Kidney epithelial cell (primary cell): ENCODE data around the gene KLC4. TPM values are rescaled to one million over a fixed set of nuclear protein-coding genes. Genes with fewer than 3 reads are reported as not detected.

Experiments used
- DNase-seq: peaks from one replicate; pipeline ENCODE4 v3.0.0-alpha.2; 2010; ENCODE audit warnings: low read depth
- H3K27me3 ChIP-seq: 2 replicates; pipeline ENCODE4 v1.6.0; 2011; ENCODE audit warnings: low read length; ENCODE audit not compliant: control insufficient read depth, insufficient read depth
- H3K36me3 ChIP-seq: 2 replicates; pipeline ENCODE4 v1.5.1; 2011; ENCODE audit warnings: low read length; ENCODE audit not compliant: control insufficient read depth, insufficient read depth
- H3K4me3 ChIP-seq: 2 replicates; pipeline ENCODE4 v1.5.1; 2011; ENCODE audit warnings: low read depth, mild to moderate bottlenecking, control low read depth, low read length
- total RNA-seq: library from RNA; depleted of rRNA; stranded (reverse); fragments of >200 nt; gene quantifications from 2 replicates; pipeline ENCODE4 v1.2.3, GENCODE V29; 2015
- TF ChIP-seq, protein P1 (sequence below): IDR thresholded peaks from 2 replicates; pipeline ENCODE4 v1.5.1; 2011; ENCODE audit warnings: mild to moderate bottlenecking, moderate library complexity, low read length, control low read depth, inconsistent platforms; ENCODE audit not compliant: insufficient read depth, poor library complexity, severe bottlenecking

KLC4 gene
- total RNA-seq, 1 donor from 2014 or later: 21.6 TPM

DNA sequence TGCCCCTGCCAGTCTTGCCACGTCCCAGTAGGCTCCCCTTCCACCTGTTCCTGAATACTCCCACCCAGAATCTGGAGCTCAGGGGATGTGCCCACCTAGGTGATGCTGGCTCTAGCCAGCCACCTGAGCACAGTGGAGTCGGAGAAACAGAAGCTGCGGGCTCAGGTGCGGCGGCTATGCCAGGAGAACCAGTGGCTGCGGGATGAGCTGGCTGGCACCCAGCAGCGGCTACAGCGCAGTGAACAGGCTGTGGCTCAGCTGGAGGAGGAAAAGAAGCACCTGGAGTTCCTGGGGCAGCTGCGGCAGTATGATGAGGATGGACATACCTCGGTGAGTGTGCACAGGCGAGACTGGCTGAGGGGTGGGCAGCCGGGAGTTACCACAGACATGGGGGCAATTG lies 3.4 kb downstream of the KLC4 start:
- Histone ChIP-seq H3K27me3 (no peaks in the 10 kb centered on the region), H3K4me3 (no peak overlapping the region), H3K36me3 (peaks cover 1% of the 10 kb centered on the region)
- DNase-seq: no peak
- TF ChIP-seq, protein P1, sequence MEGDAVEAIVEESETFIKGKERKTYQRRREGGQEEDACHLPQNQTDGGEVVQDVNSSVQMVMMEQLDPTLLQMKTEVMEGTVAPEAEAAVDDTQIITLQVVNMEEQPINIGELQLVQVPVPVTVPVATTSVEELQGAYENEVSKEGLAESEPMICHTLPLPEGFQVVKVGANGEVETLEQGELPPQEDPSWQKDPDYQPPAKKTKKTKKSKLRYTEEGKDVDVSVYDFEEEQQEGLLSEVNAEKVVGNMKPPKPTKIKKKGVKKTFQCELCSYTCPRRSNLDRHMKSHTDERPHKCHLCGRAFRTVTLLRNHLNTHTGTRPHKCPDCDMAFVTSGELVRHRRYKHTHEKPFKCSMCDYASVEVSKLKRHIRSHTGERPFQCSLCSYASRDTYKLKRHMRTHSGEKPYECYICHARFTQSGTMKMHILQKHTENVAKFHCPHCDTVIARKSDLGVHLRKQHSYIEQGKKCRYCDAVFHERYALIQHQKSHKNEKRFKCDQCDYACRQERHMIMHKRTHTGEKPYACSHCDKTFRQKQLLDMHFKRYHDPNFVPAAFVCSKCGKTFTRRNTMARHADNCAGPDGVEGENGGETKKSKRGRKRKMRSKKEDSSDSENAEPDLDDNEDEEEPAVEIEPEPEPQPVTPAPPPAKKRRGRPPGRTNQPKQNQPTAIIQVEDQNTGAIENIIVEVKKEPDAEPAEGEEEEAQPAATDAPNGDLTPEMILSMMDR: no peak

GRCh38 chr6:43070028-43070632 lies 10.7 kb downstream of the KLC4 start:
- H3K27me3 ChIP-seq: no peaks in the 10 kb centered on the region
- H3K4me3 ChIP-seq: no peak overlapping the region
- TF ChIP-seq, protein P1: peak; percentile 65
- no peak for DNase-seq
- H3K36me3 ChIP-seq: peaks cover 1% of the 10 kb centered on the region

DNA sequence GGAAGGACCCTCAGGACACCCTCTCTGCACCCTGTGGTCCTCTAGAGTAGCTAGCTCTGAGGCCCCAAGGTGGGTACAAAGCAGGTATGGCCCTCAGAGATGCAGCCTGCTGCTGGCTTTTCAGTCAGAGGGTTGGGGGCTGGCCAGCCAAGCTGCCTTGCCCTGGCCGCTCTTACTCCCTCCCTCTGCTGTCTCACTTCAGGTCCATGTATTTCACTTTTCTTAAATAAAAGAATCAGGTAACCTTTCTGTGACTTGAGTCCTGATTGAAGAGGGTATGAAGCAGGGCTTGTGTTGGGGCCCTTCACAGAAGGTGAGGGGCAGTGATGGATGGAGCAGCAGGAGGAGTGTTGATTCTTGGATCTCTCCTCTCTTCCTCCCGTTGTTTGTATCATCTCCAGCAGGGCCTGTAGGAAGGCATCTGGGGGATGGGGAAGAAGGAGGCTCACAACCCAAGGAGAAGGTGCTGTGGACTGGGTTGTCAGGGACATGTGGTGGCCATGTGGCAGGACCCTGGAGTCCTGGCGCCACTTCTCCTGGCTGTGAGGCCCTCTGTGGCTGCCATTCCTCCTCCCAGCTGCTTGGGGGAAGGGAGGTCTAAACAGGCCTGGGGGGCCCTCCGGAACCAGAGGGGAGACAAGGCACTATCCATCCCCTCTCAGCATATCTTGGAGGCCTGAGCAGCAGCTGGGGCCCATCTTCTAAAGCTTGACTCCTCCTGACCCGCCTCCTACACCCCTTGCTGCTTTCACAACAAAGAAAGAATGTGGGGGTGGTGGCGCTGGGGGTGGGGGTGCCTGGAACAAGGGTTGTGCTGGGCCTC lies 15.6 kb downstream of the KLC4 start:
- DNase-seq: no peak
- H3K27me3 ChIP-seq: no peaks in the 10 kb centered on the region
- TF ChIP-seq, protein P1: no peak
- H3K4me3 ChIP-seq: no peak overlapping the region
- H3K36me3 ChIP-seq: peaks cover 1% of the 10 kb centered on the region

DNA sequence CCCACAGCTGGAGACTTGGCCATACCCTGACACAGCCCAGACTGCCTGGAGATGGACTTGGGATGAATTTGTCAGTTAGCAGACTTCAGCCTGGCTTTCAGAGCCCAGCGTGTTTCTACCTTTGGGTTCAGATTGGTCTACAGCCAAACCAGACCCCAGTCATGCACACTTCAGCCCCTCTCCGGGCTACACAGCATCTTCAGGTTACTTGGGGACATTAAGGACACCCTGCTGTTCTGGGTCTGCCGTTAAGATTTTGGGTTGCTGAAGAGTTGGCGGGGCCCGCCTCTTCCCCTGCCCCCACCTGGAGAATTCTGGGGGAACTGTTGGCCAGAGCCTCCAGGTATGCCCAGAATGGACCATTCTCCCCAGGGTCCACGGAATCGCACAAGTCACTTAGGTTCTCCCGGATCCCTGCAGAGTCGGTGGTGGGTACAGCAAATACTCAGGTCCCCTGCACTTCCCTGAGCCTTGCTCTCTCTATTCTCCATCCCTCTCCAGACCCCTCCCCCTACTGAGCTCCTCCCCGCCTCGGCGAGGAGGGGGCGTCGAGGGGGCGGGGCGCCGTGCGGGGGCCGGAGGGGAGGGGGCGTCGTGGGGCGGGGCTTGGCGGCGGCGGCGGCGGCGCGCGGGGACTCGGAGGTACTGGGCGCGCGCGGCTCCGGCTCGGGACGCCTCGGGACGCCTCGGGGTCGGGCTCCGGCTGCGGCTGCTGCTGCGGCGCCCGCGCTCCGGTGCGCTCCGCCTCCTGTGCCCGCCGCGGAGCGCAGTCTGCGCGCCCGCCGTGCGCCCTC lies 16.4 kb downstream of the KLC4 start, which contains the start of gene PTK7:
Gene PTK7, plus strand, starts transcription at position 645 of the 794 bp plus-strand sequence. CDS start 175 bp downstream, outside the sequence.
- Histone ChIP-seq H3K27me3 (no peaks in the 10 kb centered on the region), H3K4me3 (peak within 1 kb of the TSS; percentile 94), H3K36me3 (no peaks in the 10 kb centered on the region)
- DNase-seq: no peak
- TF ChIP-seq, protein P1: no peak

DNA sequence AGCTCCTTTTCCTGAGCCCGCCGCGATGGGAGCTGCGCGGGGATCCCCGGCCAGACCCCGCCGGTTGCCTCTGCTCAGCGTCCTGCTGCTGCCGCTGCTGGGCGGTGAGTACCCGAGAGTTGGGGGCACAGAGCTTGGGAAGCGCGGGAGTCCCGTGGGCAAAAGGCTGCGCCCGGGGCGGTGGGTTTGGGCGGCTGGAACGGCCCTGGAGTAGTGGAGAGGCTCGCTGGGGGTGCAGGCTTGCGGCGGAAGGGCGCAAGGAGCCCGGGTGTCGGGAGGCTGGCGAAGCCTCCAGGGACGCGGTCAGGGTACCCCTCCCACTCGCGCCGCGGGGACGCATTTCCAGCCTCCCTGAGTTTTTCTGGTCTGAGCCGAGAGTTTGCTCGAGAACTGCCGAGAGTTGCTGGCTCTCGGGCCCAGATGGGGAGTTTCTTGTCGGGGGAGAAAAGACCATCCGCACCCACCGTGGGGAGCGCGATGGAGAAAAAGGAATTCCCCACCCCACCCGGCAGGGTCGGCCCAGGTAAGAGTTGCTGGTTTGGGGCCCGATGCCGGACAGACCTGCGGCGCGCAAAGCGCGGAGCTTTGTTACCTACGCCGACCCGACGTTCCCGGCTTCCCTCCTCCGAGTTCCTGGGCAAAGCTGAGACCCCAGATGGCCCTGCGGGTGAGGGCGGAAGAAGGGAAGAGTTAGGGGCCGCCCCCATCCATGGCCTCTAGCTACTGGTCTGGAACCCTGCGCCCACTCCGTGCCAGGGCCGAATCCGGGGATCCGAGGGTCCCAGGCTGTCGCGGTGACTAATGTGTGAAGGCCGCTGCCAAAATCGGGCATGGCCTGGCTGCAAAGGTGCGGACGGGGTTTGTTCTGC lies 17.3 kb downstream of the KLC4 start:
- H3K4me3 ChIP-seq: peak overlapping the region; percentile 94
- DNase-seq: no peak
- no peaks in the 10 kb centered on the region for H3K36me3 ChIP-seq
- no peaks in the 10 kb centered on the region for H3K27me3 ChIP-seq
- TF ChIP-seq, protein P1: no peak
